ENCODE measurements around the gene PWP2. TPM values are rescaled to one million over a fixed set of nuclear protein-coding genes. Genes with fewer than 3 reads are reported as not detected.
"Not testable (repeated sequence)": the region's sequence is repeated elsewhere in the genome, so short reads cannot be mapped to it uniquely, and the experiment has no call there.

PWP2 gene
- total and polyA plus RNA-seq, 4 donors: 4.2 to 15.2 (median 5.3) TPM

DNA sequence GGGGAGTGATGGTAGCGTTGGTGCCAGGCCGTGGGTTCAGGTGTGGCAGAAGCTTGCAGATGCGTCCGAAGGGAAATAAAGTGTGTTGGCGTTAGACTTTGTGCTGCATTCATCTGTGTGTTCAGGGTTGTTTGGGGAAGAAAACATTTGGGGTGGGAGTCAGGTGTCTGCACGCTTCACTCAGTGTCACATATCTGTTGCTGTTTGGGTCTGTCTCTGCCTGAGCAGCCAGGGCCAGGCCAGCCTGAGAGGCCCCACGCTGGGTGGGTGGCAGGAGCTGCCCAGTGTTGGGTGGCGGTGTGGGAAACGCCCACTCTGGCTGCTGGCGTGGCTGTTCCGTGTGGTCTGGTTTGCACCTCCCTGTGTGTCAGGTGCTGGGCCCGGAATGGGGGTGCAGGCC, 38.4 kb downstream of the PWP2 start:
- not testable (repeated sequence) for H3K4me3 ChIP-seq (ENCODE audit: low read depth, low read length); DNase-seq (ENCODE audit: low read depth in 4 of 6, low spot score in 6 of 6); H3K36me3 ChIP-seq (ENCODE audit: control insufficient read depth, insufficient read depth, low read length); H3K4me1 ChIP-seq (ENCODE audit: control insufficient read depth, insufficient read depth, low read length); H3K27me3 ChIP-seq (ENCODE audit: control insufficient read depth, insufficient read depth, low read length); H3K27ac ChIP-seq (ENCODE audit: low read depth, low read length); H3K9me3 ChIP-seq (ENCODE audit: control insufficient read depth, insufficient read depth, low read length)
- no CpG with 5 or more reads among the region's 12 CpGs for WGBS (ENCODE audit: insufficient coverage)

DNA sequence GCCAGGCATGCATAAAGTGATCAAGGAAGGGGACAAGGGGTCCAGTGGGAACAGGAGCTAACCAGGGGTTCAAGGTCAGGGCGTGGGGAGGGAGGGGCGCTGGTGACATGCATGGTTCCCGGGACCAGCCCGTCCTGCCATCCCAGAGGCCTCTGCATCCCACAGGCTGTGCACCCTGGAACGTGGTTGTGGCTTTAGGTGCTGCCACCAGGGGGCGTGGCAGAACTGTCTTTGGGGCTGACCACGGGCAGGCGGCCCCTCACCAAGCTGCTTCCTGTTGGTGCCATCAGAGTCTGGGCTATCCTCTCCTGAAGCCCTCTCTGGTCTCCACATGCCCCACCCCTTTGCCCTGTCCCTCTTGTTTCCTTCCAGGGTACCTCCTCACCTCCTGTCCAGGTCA, 39.9 kb downstream of the PWP2 start:
- not testable (repeated sequence) for H3K9me3 ChIP-seq (ENCODE audit: control insufficient read depth, insufficient read depth, low read length); DNase-seq (ENCODE audit: low read depth in 4 of 6, low spot score in 6 of 6); H3K36me3 ChIP-seq (ENCODE audit: control insufficient read depth, insufficient read depth, low read length); H3K27me3 ChIP-seq (ENCODE audit: control insufficient read depth, insufficient read depth, low read length); H3K4me3 ChIP-seq (ENCODE audit: low read depth, low read length); H3K27ac ChIP-seq (ENCODE audit: low read depth, low read length); H3K4me1 ChIP-seq (ENCODE audit: control insufficient read depth, insufficient read depth, low read length)
- no CpG with 5 or more reads among the region's 8 CpGs for WGBS (ENCODE audit: insufficient coverage)

GRCh38 chr21:44150255-44150654, 43.1 kb downstream of the PWP2 start:
- no CpG with 5 or more reads among the region's 10 CpGs for WGBS (ENCODE audit: insufficient coverage)
- not testable (repeated sequence) for DNase-seq (ENCODE audit: low read depth in 4 of 6, low spot score in 6 of 6); H3K4me1 ChIP-seq (ENCODE audit: control insufficient read depth, insufficient read depth, low read length); H3K9me3 ChIP-seq (ENCODE audit: control insufficient read depth, insufficient read depth, low read length); H3K36me3 ChIP-seq (ENCODE audit: control insufficient read depth, insufficient read depth, low read length); H3K27me3 ChIP-seq (ENCODE audit: control insufficient read depth, insufficient read depth, low read length); H3K4me3 ChIP-seq (ENCODE audit: low read depth, low read length); H3K27ac ChIP-seq (ENCODE audit: low read depth, low read length)

- WGBS (ENCODE audit: insufficient coverage): no CpG with 5 or more reads among the region's 21 CpGs
- H3K4me1 ChIP-seq (ENCODE audit: control insufficient read depth, insufficient read depth, low read length); H3K27ac ChIP-seq (ENCODE audit: low read depth, low read length); H3K9me3 ChIP-seq (ENCODE audit: control insufficient read depth, insufficient read depth, low read length); H3K36me3 ChIP-seq (ENCODE audit: control insufficient read depth, insufficient read depth, low read length); H3K27me3 ChIP-seq (ENCODE audit: control insufficient read depth, insufficient read depth, low read length); DNase-seq (ENCODE audit: low read depth in 4 of 6, low spot score in 6 of 6); H3K4me3 ChIP-seq (ENCODE audit: low read depth, low read length): not testable (repeated sequence)
These were observed 46.2 kb downstream of the PWP2 start for GRCh38 chr21:44153214-44153888.

GRCh38 chr21:44153889-44154228, 46.7 kb downstream of the PWP2 start:
- WGBS (ENCODE audit: insufficient coverage): no CpG with 5 or more reads among the region's 17 CpGs

DNA sequence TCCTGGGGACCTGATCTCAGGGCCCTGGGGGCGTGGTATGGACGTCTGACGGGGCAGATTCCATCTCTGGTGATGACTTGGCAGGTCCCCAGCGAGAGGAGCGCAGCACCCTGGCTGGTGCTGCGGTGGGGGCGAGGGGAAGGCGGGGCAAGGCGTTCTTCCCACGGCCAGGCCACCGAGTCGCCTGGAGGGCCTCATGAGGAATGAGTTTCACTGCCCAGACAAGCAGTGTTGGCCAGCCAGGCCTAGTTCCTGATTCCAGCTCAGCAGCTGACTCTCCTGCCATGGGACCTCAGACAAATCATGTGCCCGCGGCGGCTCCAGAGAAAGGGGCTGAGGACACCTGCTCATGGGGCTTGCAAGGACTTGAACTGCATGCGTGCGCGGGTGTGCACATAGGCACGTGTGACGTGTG, 47.6 kb downstream of the PWP2 start:
- no CpG with 5 or more reads among the region's 20 CpGs for WGBS (ENCODE audit: insufficient coverage)

More at GRCh38 chr21:44153889-44154228, 46.7 kb downstream of the PWP2 start:
- H3K36me3 ChIP-seq (ENCODE audit: control insufficient read depth, insufficient read depth, low read length); H3K27me3 ChIP-seq (ENCODE audit: control insufficient read depth, insufficient read depth, low read length); H3K4me1 ChIP-seq (ENCODE audit: control insufficient read depth, insufficient read depth, low read length); H3K4me3 ChIP-seq (ENCODE audit: low read depth, low read length); H3K27ac ChIP-seq (ENCODE audit: low read depth, low read length); H3K9me3 ChIP-seq (ENCODE audit: control insufficient read depth, insufficient read depth, low read length); DNase-seq (ENCODE audit: low read depth in 4 of 6, low spot score in 6 of 6): not testable (repeated sequence)

DNA sequence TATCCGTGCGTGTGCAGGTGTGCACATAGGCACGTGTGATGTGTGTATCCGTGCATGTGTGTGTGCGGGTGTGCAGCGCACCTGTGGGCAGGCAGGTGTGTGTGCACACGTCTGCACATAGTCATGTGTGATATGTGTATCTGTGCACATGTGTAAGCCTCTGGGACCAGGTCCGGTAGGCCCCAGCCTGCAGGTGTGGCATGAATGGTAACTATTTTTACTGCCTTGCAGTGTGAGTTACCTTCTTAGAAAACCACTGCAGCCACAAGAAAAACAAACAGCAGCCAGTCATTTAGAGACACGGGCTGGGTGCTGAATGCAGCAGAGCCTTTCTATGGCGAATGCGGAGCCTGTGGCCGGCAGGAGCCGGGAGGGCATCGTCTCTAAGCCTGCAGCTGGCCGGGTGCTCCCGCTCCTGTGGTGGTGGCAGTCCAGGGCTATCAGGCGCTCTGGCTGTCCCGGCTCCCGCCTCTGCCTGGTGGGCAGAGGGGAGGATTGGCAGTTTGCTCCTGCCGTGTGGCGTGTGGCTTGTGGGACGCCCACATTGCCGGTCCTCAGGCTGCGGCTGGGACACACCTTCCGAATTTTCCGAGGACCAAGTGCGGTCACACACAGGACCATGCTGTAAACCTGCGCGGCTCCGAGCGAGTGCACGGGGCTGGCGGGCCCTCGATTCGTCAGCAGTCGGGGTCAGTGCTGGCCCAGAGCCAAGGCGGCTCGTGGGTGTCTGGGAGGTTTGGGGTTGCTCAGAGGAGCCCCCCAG, 48.2 kb downstream of the PWP2 start:
- H3K27ac ChIP-seq (ENCODE audit: low read depth, low read length); H3K36me3 ChIP-seq (ENCODE audit: control insufficient read depth, insufficient read depth, low read length); H3K4me3 ChIP-seq (ENCODE audit: low read depth, low read length); H3K27me3 ChIP-seq (ENCODE audit: control insufficient read depth, insufficient read depth, low read length); DNase-seq (ENCODE audit: low read depth in 4 of 6, low spot score in 6 of 6); H3K9me3 ChIP-seq (ENCODE audit: control insufficient read depth, insufficient read depth, low read length); H3K4me1 ChIP-seq (ENCODE audit: control insufficient read depth, insufficient read depth, low read length): not testable (repeated sequence)
- WGBS (ENCODE audit: insufficient coverage): no CpG with 5 or more reads among the region's 38 CpGs

More for the DNA sequence above, 47.6 kb downstream of the PWP2 start:
- H3K4me3 ChIP-seq (ENCODE audit: low read depth, low read length); DNase-seq (ENCODE audit: low read depth in 4 of 6, low spot score in 6 of 6); H3K27ac ChIP-seq (ENCODE audit: low read depth, low read length); H3K9me3 ChIP-seq (ENCODE audit: control insufficient read depth, insufficient read depth, low read length); H3K36me3 ChIP-seq (ENCODE audit: control insufficient read depth, insufficient read depth, low read length); H3K4me1 ChIP-seq (ENCODE audit: control insufficient read depth, insufficient read depth, low read length); H3K27me3 ChIP-seq (ENCODE audit: control insufficient read depth, insufficient read depth, low read length): not testable (repeated sequence)

DNA sequence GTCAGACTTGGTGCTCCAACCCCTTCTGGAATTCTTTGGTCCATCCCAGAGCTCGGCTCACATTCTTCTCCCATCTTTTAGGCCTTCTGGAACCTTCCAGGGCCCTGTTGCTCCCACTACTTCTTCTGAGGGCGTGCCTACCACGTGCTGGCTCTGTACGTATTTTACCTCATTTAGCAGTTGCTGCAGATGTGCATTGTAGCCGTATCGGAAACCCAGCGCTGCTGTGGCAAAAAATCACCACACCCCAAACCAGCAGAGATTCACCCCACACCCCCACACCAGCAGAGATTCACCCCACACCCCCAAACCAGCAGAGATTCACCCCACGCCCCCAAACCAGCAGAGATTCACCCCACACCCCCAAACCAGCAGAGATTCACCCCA, 48.8 kb downstream of the PWP2 start:
- H3K27me3 ChIP-seq (ENCODE audit: control insufficient read depth, insufficient read depth, low read length); DNase-seq (ENCODE audit: low read depth in 4 of 6, low spot score in 6 of 6); H3K36me3 ChIP-seq (ENCODE audit: control insufficient read depth, insufficient read depth, low read length); H3K27ac ChIP-seq (ENCODE audit: low read depth, low read length); H3K4me3 ChIP-seq (ENCODE audit: low read depth, low read length); H3K4me1 ChIP-seq (ENCODE audit: control insufficient read depth, insufficient read depth, low read length); H3K9me3 ChIP-seq (ENCODE audit: control insufficient read depth, insufficient read depth, low read length): not testable (repeated sequence)
- no CpG with 5 or more reads among the region's 8 CpGs for WGBS (ENCODE audit: insufficient coverage)

- H3K4me3 ChIP-seq (ENCODE audit: low read depth, low read length); H3K27me3 ChIP-seq (ENCODE audit: control insufficient read depth, insufficient read depth, low read length); H3K27ac ChIP-seq (ENCODE audit: low read depth, low read length); H3K4me1 ChIP-seq (ENCODE audit: control insufficient read depth, insufficient read depth, low read length); DNase-seq (ENCODE audit: low read depth in 4 of 6, low spot score in 6 of 6); H3K36me3 ChIP-seq (ENCODE audit: control insufficient read depth, insufficient read depth, low read length); H3K9me3 ChIP-seq (ENCODE audit: control insufficient read depth, insufficient read depth, low read length): not testable (repeated sequence)
- no CpG with 5 or more reads among the region's 28 CpGs for WGBS (ENCODE audit: insufficient coverage)
These were observed 50.4 kb downstream of the PWP2 start for GRCh38 chr21:44157439-44158081.

DNA sequence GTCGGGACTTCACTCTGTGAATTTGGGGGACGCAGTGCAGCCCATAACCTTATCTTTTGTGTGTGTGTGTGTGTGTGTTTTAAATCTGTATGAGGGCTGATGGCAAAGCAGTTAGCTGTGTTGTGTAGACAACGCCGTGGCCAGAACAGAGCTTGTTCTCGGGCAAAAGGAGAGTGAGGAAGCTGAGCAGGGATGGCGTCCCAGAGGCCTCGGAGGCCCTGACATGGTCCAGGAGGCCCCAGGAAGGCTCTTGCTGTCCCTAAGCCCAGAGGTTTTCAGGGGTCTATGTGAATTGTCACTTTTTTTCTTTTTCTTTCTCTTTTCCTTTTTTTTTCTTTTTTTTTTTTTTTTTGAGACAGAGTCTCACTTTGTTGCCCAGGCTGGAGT, 50.9 kb downstream of the PWP2 start:
- H3K4me3 ChIP-seq (ENCODE audit: low read depth, low read length): not testable (repeated sequence)

More for the DNA sequence above, 50.9 kb downstream of the PWP2 start:
- not testable (repeated sequence) for DNase-seq (ENCODE audit: low read depth in 4 of 6, low spot score in 6 of 6); H3K4me1 ChIP-seq (ENCODE audit: control insufficient read depth, insufficient read depth, low read length); H3K36me3 ChIP-seq (ENCODE audit: control insufficient read depth, insufficient read depth, low read length); H3K27me3 ChIP-seq (ENCODE audit: control insufficient read depth, insufficient read depth, low read length); H3K9me3 ChIP-seq (ENCODE audit: control insufficient read depth, insufficient read depth, low read length); H3K27ac ChIP-seq (ENCODE audit: low read depth, low read length)
- WGBS (ENCODE audit: insufficient coverage): no CpG with 5 or more reads among the region's 7 CpGs

All from spinal cord (tissue), 10 donors.